ENCODE measurements around the gene LYZ. TPM values are rescaled to one million over a fixed set of nuclear protein-coding genes. Genes with fewer than 3 reads are reported as not detected.

LYZ gene
- total and polyA plus RNA-seq, 9 of the 15 experiments (the other 6 are each of a cell fraction or from before 2014, with no cell fraction given), result 27.2 to 96.3 (median 42.1) TPM

DNA sequence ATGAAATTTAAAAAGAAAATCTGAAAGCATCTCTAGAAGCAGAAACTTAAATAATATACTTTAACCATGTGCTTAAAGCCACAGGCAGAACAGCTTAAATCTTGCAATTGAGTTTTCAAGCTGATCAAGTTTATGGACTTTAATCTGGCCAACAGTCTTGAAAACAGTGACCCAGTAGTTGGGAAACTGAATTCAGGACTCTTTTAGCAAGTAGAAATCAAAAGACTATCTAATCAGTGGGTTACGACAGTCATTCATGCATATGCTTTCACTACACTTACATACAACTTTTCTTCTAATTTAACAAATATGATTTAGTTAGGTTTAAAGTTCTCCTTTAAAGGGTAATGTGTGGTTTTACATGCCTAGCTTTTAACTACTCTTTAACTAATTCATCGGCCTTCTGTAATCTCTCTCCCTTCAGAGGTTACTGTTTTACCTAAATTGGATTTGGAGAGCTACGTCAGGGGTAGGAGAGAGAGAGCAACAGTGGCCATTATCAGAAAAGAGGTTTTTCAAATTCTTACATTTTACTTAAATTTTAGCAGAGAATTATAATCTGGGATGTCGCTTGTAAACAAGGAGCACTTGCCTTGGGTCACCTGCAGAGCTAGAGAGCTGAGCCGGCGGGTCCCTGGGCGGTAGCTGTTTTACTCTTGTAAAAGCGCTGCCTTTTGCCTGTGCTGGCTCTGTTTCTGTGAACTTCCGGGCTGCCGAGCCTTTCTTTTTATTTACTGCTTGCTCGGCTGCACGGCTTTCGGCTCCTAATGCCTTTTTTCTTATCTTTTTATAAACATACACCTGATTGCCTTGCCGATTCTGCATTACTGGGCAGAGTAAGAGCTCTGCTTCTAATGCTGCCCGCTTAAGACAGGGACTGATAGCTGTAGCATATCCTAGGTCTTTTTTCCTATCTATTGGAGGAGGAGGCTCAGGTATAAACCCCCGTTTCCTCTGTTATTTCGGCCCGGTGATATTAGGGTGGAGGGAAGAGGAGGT, 17.4 kb upstream of the LYZ start (continued):
- TF ChIP-seq CUX1 (CRISPR knock-in tag; IDR thresholded peaks at IDR 0.05), result no peak
- TF ChIP-seq RFX1 (IDR thresholded peaks at IDR 0.05), result peak; percentile 9; the same call in 1 of the 2 replicates
- TF ChIP-seq LEF1 (IDR thresholded peaks at IDR 0.05), result no peak
- no peak for TF ChIP-seq EWSR1 (IDR thresholded peaks at IDR 0.05; ENCODE audit: borderline replicate concordance, low read depth, partially characterized antibody)
- TF ChIP-seq MCM5 (IDR thresholded peaks at IDR 0.05; ENCODE audit: low read depth), result no peak
- TF ChIP-seq SUPT5H (IDR thresholded peaks at IDR 0.05), result no peak; the same call in 1 of the 2 replicates
- TF ChIP-seq PHF8 (IDR thresholded peaks at IDR 0.05; ENCODE audit: borderline replicate concordance, low read length), result peak; percentile 64
- TF ChIP-seq, protein P1, sequence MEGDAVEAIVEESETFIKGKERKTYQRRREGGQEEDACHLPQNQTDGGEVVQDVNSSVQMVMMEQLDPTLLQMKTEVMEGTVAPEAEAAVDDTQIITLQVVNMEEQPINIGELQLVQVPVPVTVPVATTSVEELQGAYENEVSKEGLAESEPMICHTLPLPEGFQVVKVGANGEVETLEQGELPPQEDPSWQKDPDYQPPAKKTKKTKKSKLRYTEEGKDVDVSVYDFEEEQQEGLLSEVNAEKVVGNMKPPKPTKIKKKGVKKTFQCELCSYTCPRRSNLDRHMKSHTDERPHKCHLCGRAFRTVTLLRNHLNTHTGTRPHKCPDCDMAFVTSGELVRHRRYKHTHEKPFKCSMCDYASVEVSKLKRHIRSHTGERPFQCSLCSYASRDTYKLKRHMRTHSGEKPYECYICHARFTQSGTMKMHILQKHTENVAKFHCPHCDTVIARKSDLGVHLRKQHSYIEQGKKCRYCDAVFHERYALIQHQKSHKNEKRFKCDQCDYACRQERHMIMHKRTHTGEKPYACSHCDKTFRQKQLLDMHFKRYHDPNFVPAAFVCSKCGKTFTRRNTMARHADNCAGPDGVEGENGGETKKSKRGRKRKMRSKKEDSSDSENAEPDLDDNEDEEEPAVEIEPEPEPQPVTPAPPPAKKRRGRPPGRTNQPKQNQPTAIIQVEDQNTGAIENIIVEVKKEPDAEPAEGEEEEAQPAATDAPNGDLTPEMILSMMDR (IDR thresholded peaks at IDR 0.05 in 2 of 3, conservative IDR thresholded peaks at IDR 0.05 in 1 of 3; ENCODE audit: insufficient read depth in 2 of 3, low read depth in 1 of 3, low read length in 3 of 3), result no peak
- TF ChIP-seq KDM1A (IDR thresholded peaks at IDR 0.05), result 0 out of 4 replicates have a peak, but pooled peaks of 1 of the 2 experiments have one; percentile 8
- no peak for TF ChIP-seq ZNF174 (CRISPR knock-in tag; IDR thresholded peaks at IDR 0.05)
- TF ChIP-seq, protein P2, sequence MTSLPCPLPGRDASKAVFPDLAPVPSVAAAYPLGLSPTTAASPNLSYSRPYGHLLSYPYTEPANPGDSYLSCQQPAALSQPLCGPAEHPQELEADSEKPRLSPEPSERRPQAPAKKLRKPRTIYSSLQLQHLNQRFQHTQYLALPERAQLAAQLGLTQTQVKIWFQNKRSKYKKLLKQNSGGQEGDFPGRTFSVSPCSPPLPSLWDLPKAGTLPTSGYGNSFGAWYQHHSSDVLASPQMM (CRISPR knock-in tag; IDR thresholded peaks at IDR 0.05), result no peak
- peak; percentile 64; the same call in 1 of the 2 replicates for TF ChIP-seq SMARCA4 (IDR thresholded peaks at IDR 0.05)
- TF ChIP-seq, protein P3, sequence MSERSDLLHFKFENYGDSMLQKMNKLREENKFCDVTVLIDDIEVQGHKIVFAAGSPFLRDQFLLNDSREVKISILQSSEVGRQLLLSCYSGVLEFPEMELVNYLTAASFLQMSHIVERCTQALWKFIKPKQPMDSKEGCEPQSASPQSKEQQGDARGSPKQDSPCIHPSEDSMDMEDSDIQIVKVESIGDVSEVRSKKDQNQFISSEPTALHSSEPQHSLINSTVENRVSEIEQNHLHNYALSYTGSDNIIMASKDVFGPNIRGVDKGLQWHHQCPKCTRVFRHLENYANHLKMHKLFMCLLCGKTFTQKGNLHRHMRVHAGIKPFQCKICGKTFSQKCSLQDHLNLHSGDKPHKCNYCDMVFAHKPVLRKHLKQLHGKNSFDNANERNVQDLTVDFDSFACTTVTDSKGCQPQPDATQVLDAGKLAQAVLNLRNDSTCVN (CRISPR knock-in tag; IDR thresholded peaks at IDR 0.05), result no peak
